Aorta (tissue), 5 donors: ENCODE results near the gene TGM5. TPM values are rescaled to one million over a fixed set of nuclear protein-coding genes. Genes with fewer than 3 reads are reported as not detected.
"Not testable (repeated sequence)": the region's sequence is repeated elsewhere in the genome, so short reads cannot be mapped to it uniquely, and the experiment has no call there.

Experiments
- ATAC-seq: fragments of 200-7000 bp; cut with Tn5 transposase; one replicate; pipeline ENCODE4 v1.9.1; 2022; ENCODE audit warnings: moderate library complexity; ENCODE audit not compliant: low FRiP score
- DNase-seq, 2 donors: peaks; one replicate each; pipeline ENCODE4 v3.0.0-alpha.2; 2020
- H3K27ac ChIP-seq, 2 donors: one replicate each; pipeline ENCODE4 v1.5.1; 2013; ENCODE audit warnings: low read length in 2 of 2, mild to moderate bottlenecking in 2 of 2, moderate library complexity in 2 of 2, control low read depth in 1 of 2, inconsistent platforms in 1 of 2, low read depth in 1 of 2
- H3K27me3 ChIP-seq, 2 donors: one replicate each; pipeline ENCODE4 v1.6.1; 2013; ENCODE audit warnings: control low read depth in 1 of 2, low read length in 1 of 2, mild to moderate bottlenecking in 1 of 2, moderate library complexity in 1 of 2; ENCODE audit not compliant: insufficient read depth in 2 of 2, control insufficient read depth in 1 of 2
- H3K36me3 ChIP-seq, 2 donors: one replicate each; pipeline ENCODE4 v1.6.1; 2013; ENCODE audit warnings: control low read depth in 1 of 2, low read length in 1 of 2, mild to moderate bottlenecking in 1 of 2; ENCODE audit not compliant: insufficient read depth in 2 of 2, control insufficient read depth in 1 of 2
- H3K4me1 ChIP-seq, 2 donors: one replicate each; pipeline ENCODE4 v1.6.1; 2013; ENCODE audit warnings: low read length in 2 of 2, control low read depth in 1 of 2, mild to moderate bottlenecking in 1 of 2, moderate library complexity in 1 of 2; ENCODE audit not compliant: insufficient read depth in 2 of 2, control insufficient read depth in 1 of 2
- H3K4me3 ChIP-seq, 2 donors: one replicate each; pipeline ENCODE4 v1.5.1; 2013; ENCODE audit warnings: low read length in 2 of 2, control low read depth in 1 of 2, mild to moderate bottlenecking in 1 of 2
- H3K9me3 ChIP-seq: one replicate; pipeline ENCODE4 v1.6.1; 2013; ENCODE audit warnings: mild to moderate bottlenecking, low read length; ENCODE audit not compliant: control insufficient read depth
- WGBS, 2 donors: extraction: QIAGEN DNeasy Blood & Tissue Kit; methylation state at CpG; one replicate each; pipeline ENCODE4 v1.1.7; 2013; 5-methylcytosine and 5-hydroxymethylcytosine counted together
- intact Hi-C, 2 donors: fragments of 100-400 bp; cut with DNase I; formaldehyde crosslinking; loops; one replicate each; pipeline versions ENCODE4 v1.14.2 to v1.15.0; 2022
- polyA plus RNA-seq, 2 donors: library from polyadenylated mRNA; stranded (reverse); fragments of 200-250 nt; gene quantifications; one replicate each; pipeline ENCODE4 v1.2.3, GENCODE V29; 2013
- total RNA-seq, 2 donors: library from RNA; stranded (reverse); fragmentation: NEBNext Ultra II Directional; extraction: Animal tissue kit (Norgen Biotek cat#: 25700); gene quantifications; one replicate each; pipeline ENCODE4 v1.2.1, GENCODE V29; 2021
- donor health status: healthy with polysubstance abuse.
- donor health status: Bipolar disorder and iron deficiency.
- donor health status: DM: no; HTN: no; CAD: no.
- donor health status: DM: no; HTN: no; CAD: no.
- donor health status: DM: yes; HTN: yes; CAD: no.

TGM5 gene
- total and polyA plus RNA-seq, 4 donors = 0.84 TPM; not detected in 3

GRCh38 chr15:43278869-43279268, 12.1 kb upstream of the TGM5 start:
- ATAC-seq (no peak), DNase-seq (no peak)
- no peaks in the 10 kb centered on the region for H3K9me3 ChIP-seq
- intact Hi-C loops = no loop called here
- no peaks in the 10 kb centered on the region for H3K4me1 ChIP-seq
- no peaks in the 10 kb centered on the region for H3K36me3 ChIP-seq
- no peak overlapping the region for H3K27ac ChIP-seq
- 86 to 95% methylated on average over 11 of the region's 11 CpGs for WGBS, 2 donors
- H3K27me3 ChIP-seq = no peaks in the 10 kb centered on the region
- no peak overlapping the region for H3K4me3 ChIP-seq

- no peak for ATAC-seq
- no peak for DNase-seq
- no peaks in the 10 kb centered on the region for H3K36me3 ChIP-seq
- no peak overlapping the region for H3K4me3 ChIP-seq
- no peaks in the 10 kb centered on the region for H3K27me3 ChIP-seq
- intact Hi-C loops = no loop called here
- WGBS, 2 donors = 61 to 70% methylated on average over 4 of the region's 4 CpGs
- H3K27ac ChIP-seq = no peak overlapping the region
- no peaks in the 10 kb centered on the region for H3K4me1 ChIP-seq
- no peaks in the 10 kb centered on the region for H3K9me3 ChIP-seq
Observed at GRCh38 chr15:43277901-43278300, 11.2 kb upstream of the TGM5 start.

GRCh38 chr15:43277231-43277823, 10.6 kb upstream of the TGM5 start:
- 71 to 78% methylated on average over 10 of the region's 10 CpGs for WGBS, 2 donors
- ATAC-seq (no peak), DNase-seq (no peak)
- H3K27me3 ChIP-seq = no peaks in the 10 kb centered on the region
- intact Hi-C loops = no loop called here
- no peaks in the 10 kb centered on the region for H3K4me1 ChIP-seq
- H3K27ac ChIP-seq = no peak overlapping the region
- no peaks in the 10 kb centered on the region for H3K9me3 ChIP-seq
- H3K36me3 ChIP-seq = no peaks in the 10 kb centered on the region
- no peak overlapping the region for H3K4me3 ChIP-seq

GRCh38 chr15:43276563-43277200, 10.0 kb upstream of the TGM5 start:
- Histone ChIP-seq H3K27ac (no peak overlapping the region), H3K4me3 (no peak overlapping the region), H3K36me3 (no peaks in the 10 kb centered on the region), H3K4me1 (no peaks in the 10 kb centered on the region), H3K9me3 (no peaks in the 10 kb centered on the region), H3K27me3 (no peaks in the 10 kb centered on the region)
- intact Hi-C loops = no loop called here
- 75 to 78% methylated on average over 12 of the region's 12 CpGs for WGBS, 2 donors
- no peak for ATAC-seq
- DNase-seq = no peak

- 72 to 75% methylated on average over 15 of the region's 15 CpGs for WGBS, 2 donors
- DNase-seq (no peak), ATAC-seq (no peak)
- Histone ChIP-seq H3K27ac (no peak overlapping the region), H3K36me3 (no peaks in the 10 kb centered on the region), H3K4me3 (no peak overlapping the region), H3K9me3 (no peaks in the 10 kb centered on the region), H3K27me3 (no peaks in the 10 kb centered on the region), H3K4me1 (no peaks in the 10 kb centered on the region)
- intact Hi-C loops = no loop called here
Observed at GRCh38 chr15:43275740-43276562, 9.2 kb upstream of the TGM5 start.

- Histone ChIP-seq H3K9me3 (no peaks in the 10 kb centered on the region), H3K4me3 (no peak overlapping the region), H3K36me3 (no peaks in the 10 kb centered on the region), H3K27me3 (no peaks in the 10 kb centered on the region), H3K4me1 (no peaks in the 10 kb centered on the region), H3K27ac (no peak overlapping the region)
- ATAC-seq = no peak
- intact Hi-C loops = no loop called here
- no peak for DNase-seq
- 37 to 42% methylated on average over 9 of the region's 9 CpGs for WGBS, 2 donors
Observed at GRCh38 chr15:43274136-43274535, 7.4 kb upstream of the TGM5 start.

GRCh38 chr15:43273243-43273642, 6.5 kb upstream of the TGM5 start:
- intact Hi-C loops = no loop called here

GRCh38 chr15:43271908-43272307, 5.2 kb upstream of the TGM5 start:
- WGBS, 2 donors = 91 to 97% methylated on average over 1 of the region's 1 CpG
- H3K4me3 ChIP-seq, DNase-seq, H3K4me1 ChIP-seq, intact Hi-C loops, H3K27me3 ChIP-seq, H3K9me3 ChIP-seq, H3K36me3 ChIP-seq, ATAC-seq, H3K27ac ChIP-seq: not testable (repeated sequence)

More at GRCh38 chr15:43273243-43273642, 6.5 kb upstream of the TGM5 start:
- ATAC-seq (no peak), DNase-seq (no peak)
- Histone ChIP-seq H3K4me3 (no peak overlapping the region), H3K4me1 (no peaks in the 10 kb centered on the region), H3K36me3 (no peaks in the 10 kb centered on the region), H3K27me3 (no peaks in the 10 kb centered on the region), H3K27ac (no peak overlapping the region), H3K9me3 (no peaks in the 10 kb centered on the region)
- WGBS, 2 donors = 52 to 59% methylated on average over 2 of the region's 2 CpGs
